NCI-H524 (cell line): ENCODE results near the gene RNF43.

Experiments
- DNase-seq, 2 experiments: peaks; one replicate each; lab custom pipeline; 2025; lab: John Stamatoyannopoulos, UW

Gene RNF43

DNA sequence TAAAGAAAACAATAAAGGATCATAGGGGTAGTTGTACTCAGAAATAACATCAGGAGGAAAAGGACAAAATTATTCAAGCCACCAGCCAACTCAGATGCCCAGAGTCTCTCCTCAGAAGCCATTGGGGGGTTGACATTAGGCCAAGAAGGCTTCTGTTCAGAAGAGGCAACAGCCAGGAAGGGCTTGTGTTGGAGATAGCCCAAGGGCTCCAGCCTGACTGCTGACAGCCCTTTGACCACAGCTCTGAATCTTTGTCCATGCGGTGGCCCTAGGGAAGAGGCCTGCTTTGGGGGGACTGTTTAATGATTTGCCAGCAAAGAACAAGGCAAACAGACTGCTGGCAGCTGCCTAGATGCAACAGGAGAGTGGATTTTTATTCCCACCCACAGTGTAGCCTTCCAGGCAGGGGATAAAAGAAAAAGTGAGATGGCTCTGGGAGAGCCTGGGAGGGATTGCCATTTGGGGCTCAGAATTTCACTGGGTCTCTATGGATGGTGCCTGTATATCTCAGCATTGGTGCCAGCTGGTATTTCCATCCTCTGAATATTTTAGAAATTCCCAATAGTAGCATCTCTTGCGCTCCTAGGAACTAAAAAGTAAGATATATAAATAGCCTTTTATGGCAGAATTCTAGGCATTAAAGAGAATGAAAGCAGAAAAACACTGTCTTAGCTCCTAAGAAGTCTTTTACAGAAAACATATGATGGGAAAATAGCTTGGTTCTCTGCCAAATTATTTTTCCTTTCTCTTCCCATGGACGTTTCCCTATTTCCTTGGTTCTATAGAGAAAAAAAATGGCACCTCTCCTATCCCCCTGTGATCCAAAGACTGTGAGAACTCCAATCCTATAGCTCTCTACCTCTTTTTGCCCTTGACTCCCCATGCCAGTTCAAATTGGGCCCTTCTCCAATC is 36.0 kb downstream of the RNF43 start:
- DNase-seq = no peak

DNA sequence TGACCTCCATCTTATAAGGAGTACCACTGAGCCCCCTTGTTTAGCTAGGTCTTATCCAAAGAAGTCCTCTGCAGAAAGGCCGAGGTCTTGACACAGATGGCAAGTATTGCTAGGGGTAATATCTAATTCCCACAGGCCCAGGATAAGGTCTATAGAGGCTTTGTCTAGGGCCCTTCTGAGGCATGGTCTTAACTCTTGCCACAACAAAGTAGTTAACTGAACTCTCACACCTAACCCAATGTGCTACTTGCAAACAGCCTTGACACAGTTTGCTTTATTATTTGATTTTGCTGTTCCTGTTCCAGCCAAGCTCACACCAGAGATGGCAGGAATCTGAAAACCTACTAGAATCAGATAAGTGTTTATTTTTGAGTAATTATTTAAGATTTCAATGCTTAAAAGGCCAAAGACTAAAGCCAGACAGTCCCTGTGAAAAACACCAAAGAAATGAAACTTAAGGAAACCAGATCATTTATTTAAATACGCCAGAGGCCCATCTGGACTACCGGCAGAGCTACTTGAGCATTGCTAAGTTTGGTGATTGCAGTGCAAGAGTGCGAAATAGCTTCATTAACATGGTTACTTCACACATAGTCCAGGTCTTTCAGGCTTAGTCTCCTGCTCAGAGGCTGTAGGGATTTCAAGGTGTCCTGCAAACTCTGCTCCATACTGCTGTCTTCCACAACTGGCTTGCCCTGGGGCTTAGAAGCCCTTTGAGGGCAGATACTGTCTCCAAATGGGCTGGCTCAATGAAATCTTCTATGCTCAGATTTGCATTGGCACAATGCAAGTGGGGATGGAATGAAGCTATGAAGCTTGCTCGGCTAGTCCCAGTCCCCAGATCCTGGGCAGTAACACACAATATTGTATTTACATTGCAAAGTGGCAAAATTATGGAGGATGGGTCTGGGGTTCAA is 36.9 kb downstream of the RNF43 start:
- no peak for DNase-seq

DNA sequence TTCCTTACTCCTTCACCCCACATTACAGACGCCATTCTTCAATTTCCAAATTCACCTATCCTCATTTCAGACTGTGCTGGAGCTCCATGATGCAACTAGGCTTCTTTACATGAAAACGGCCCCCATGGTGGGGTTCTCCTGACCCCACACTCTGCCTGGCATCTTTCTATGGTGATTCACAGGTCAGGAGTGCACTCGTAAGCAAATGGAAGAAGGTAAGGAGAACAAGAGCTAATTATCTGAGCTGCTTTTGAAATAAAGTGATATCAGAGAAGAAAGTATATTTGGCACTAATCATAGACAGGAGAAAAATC is 37.9 kb downstream of the RNF43 start:
- no peak for DNase-seq

DNA sequence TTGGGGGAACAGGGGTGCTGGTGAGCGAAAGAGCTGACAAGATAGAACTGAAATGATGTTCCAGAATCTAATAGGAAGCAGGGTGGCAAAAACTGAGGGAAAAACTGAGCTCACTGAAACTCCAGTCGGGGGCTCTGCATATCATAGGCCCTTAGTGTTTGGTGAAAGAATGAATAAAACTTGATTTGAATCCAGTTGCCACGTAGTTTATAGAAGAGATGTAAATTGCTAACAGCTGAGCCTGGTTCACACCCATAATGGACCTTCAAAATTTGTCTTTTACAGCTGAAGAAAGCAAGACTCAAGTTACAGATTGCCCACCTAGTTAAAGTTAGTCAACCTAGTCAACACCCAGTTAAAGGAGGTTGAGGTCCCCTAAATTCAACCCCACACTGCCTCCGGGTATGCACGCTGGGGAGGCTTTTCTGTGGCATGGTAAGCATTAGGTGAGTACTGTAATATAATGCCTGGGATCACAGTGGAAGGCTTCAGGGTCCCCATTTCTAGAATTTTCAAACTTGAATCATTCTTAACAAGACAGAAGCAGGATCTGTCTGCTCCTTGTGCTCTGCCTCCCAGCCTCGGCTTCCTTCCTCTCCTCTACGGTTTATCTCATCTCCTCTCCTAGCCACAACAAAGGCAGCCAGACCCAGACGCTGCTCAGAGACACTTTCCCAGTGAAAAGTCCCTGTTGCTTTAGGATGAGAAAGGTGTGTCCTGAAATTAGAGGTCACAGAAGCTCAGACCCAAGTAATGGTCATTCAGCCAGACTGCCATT is 38.4 kb downstream of the RNF43 start:
- no peak for DNase-seq

DNA sequence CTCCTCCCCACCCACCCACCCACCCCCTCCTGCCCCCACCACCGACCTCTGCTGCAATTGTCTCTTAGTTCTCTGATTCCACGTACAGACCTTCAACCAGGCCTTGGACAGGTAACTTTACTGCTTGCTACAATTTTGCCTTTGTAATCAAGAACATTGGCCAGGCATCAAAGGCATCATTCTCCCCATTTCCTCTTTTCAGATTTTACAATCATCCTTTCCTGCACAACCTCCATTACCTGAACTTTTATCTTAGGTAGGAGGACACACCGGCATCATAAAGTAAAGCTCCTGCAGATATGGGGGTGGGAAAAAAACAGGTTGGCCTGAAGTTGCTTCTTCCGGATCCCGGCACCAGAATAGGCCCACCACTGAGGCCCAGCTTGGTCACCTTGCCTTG is 39.7 kb downstream of the RNF43 start:
- DNase-seq = no peak

DNA sequence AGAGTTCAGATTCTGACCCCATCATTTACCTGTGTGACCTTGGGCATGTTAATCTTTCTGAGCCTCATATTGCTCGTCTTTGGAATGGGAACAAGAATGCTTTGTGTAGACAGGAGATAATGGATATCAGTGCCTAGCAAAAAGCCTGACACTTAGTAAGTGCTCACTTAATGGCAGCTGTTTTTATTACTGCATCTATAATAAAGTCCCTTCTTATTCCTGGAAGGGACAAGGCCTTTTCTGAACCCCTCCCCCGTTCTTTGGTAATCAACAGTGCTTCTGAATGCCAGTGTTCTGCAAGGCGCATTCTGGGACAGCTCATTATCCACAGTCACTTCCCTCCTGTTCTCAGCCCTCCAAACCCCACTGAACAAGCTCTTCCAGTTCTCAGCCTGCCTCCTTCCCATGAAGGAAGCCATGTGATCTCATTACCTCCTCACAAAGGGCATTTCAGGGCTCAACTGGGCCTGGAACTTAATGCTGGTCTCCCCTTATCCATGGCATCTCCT is 40.2 kb downstream of the RNF43 start:
- no peak for DNase-seq

DNA sequence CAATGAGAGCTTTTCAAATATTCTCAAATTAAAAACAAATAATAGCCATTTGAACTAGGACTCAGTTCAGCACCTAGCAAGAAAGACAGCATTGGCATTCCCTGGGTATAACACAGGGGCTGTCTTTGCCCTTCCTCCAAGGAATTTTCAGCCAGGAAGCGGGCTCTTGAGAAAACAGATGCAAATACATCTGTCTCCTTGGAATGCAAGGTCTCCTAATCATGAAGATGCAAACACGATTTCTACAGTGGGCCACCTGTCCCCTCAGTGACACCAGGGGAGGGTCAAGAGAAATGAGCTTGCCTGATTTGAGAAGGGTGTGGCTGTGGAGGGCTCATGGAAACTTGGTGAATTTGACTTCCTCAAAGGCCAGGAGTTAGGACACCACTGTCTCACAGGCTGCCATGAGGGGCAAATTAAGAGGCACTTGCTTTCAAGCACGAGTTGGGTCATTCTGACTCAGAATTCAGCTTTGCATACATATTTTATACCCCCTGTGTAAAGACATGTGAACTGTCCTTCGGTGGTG is 40.8 kb downstream of the RNF43 start:
- no peak for DNase-seq

DNA sequence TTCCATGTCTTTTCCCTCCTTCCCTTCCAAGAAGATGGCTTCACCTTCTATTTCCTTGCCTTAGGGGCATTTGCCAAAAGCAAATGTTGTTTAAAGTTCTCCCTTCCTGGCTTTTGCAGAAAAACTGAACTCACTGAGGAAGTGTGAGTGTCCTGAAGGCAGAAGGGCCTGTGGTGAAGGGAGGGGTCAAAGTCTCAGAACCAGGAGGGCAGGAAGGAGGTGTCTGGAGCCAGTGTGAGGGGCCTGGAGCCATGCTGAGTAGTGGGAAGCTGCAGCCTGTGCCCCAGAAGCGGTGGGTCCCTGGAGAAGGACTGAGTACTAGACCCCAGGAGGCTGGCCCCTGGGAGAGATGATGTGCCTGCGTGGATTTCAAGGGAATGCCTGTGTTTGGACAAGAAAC is 41.5 kb downstream of the RNF43 start:
- DNase-seq = no peak

DNA sequence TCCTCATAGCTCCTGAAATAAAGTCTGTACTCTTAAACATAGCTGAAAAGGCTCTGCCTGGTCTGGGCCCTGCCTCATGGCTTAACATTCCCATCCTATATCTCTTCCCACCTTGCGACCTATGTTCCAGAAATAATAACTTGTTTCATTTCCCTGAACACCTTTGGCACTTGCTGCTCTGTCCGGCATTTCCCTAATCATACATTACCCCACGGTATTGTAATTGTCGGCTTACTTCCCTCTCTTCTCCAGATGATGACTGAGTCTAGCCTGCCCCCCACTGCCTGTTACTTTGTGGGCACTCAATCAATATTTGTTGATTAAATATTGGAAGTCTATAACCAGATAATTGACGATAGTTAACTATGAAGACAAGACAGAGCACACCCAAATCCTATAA is 42.1 kb downstream of the RNF43 start:
- no peak for DNase-seq

DNA sequence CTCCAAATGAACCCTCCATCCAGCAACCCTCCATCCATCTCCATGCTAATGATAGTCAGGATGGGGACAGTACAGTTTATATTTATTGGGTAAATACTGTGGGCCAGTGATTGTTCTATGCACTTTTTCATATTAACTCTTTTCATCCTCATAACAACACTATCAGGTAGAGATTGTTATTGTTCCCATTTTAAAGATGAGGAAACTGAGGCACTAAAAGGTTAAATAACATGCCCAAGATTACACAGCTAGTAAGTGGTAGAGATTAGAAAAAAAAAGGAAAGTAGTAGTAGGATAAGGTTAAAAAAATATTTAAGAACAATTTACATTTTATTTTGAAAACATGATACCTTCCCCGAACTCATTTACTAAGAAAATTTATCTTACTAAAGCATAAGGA is 43.4 kb downstream of the RNF43 start:
- no peak for DNase-seq

DNA sequence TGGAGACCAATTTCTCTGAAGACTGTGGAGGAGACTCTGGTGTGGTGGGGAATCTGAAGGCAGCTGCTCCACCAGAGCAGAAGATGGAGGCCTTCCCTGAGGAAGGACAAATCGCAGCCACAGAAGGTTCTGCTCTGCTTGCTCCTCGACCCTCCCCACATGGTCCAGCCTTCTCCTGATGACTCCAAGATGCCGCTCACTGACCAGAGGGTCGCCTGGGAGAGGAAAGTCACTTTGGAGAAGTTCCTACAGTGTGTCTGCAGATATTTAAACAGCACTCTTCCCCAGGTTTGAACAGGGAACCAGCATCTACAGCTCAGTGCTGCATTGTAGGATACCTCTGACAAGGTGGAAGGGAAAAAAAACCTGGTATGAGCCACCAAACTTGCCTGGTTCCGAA is 44.3 kb downstream of the RNF43 start:
- DNase-seq = no peak

DNA sequence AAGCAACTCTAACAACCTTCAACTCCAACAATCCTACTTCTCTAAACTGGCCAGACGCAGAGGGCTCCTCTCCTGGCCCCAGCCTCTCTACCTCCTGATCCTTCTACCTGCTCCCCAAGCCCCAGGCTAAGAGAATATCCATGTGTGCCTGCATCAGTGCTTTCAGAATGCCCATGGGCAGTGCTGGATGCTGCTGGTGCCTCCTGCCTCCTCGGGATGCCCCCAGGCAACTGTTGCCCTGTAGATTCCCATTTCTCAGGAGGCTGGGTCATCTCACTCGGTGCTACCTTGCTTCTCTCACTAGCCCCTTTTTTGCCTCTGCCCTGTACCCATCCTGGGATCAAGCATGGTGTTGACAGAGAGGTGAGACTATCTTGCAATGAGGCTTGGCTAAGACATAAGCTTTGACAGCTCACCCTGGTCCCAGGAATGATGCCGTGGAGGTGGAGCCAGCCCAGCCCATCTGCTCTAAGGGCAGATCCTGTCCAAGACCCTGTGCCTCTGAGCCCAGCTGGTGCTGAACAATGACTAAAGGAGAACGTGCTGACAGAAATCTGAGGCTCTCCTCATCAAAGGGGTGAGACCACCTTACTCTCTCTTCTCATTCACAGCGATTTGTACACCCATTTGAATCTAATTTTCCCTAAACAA is 45.9 kb downstream of the RNF43 start:
- DNase-seq = peak in 1 of 2 experiments; percentile 11

DNA sequence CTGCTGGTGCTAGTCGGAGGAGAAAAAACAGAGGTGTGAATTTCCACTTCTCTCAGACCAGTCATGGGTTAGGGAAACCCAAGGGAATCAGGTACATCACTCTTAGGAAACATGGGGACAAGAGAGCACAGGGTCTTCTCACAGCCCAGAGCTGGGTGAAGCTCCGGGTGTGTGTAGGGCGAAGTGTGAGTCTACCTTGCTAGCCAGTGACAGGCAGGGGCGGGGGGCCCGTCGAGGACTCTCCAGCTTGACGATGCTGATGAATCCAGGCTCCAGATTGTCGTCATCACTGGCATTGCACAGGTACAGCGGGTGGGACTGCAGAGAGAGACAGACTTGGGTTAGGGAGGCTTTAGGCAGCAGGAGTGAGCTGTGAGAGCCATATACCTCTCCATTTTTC is 46.6 kb downstream of the RNF43 start:
- no peak for DNase-seq

DNA sequence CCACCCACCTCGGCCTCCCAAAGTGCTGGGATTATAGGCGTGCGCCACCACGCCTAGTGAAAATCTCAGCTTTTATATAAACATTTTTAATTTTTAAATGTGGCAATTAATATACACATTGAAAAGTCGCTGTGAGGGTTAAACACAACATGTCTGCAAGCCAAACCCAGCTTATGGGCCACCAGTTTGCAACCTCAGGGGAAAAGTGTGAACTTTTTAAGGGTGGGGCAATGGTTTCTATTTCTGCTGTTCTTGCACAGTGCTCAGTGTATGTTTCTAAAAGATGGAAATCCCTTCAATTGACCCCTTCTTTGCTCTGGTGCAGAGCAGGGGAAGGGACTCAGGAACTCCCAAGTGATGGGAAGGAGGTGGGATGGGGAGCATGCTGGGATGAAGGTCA is 47.0 kb downstream of the RNF43 start:
- DNase-seq = no peak

DNA sequence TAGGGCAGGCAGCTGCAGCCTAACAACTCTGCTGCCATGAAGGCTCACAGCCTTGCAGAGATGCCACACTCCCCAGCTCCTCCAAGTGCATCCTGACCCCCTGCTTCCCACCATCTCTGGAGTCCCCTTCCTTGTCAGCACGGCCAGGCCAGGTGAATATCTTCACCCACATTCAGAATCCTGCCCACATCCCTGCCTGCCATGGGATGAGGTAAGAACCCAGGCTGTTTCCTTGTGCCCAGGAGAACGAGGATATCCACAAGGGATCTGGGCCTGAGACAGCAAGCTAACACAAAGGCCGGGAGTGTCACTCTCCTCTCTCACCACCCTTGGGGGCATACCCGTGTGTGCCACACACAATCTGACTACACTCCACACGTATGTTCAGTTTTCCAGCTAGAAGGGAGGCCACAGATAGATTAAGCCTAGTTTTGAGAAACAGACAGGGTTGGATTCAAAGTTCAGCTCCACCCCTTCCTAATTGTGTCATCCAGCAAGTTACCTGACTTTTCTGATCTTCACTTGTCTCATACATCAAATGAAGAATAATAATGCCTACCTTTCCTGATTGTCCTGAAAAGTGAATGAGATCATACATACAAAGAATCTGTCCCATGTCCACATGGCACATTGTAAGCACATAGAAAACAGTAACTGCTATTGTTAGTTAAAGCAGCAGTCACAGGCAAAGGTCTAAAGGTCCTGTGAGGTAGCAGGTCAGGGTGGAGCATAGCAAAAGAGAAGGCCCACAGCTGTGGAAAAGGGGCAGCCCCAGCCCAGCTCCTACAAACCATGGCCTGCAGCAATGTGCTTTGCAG is 47.9 kb downstream of the RNF43 start:
- DNase-seq = no peak

DNA sequence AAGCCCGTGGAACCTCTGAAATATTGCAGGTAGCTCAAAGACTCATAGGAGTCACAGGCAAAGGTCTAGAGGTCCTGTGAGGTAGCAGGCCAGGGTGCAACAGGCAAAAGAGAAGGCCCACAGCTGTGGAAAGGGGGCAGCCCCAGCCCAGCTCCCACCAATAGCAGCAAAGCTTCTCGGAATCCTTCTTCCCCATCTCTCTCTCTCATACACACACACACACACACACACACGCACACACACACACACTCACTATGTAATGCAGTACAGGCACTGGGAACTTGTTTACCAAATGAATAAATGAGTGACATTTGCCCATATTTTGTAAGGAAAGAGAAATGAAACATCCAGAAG is 48.5 kb downstream of the RNF43 start:
- DNase-seq = no peak
